ENCODE data around the gene HAGH. TPM values are rescaled to one million over a fixed set of nuclear protein-coding genes. Genes with fewer than 3 reads are reported as not detected.

The HAGH gene
- total and polyA plus RNA-seq, 12 donors = 115 to 179 (median 161) TPM

DNA sequence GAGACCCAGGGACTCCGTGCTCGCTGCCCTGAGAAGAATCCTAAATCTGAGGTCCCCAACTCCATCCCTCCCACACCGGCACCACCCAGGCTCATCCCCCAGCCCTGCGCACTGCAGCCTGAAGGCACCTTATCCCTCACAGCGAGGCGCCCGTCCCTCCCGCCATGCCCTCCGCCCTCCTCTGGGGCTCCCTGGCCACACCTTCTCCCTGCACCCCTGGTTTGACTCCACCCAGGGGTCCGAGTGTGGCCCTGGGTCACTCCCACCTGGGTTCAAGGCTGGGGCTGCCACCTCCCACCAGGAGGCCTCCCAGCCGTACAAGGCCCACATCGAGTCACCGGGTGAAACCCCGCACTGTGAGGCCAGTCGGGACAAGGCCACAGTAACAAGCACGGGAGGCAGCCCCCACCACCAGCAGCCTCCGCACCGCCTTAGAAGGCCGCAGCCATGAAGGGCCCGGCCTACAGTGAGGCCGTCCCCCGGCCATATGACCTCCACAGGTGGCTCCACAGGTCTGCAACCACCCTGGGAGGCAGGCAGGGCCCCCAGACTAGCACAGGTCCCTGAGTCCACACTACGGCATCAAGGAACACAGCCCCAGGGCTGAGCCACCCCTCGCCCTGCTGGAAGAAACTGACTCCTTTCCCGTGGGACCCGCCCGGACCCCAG, 8.3 kb downstream of the HAGH start:
- peak in 1 of 8 donors; percentile 5 for ATAC-seq
- TF ChIP-seq, protein P1, sequence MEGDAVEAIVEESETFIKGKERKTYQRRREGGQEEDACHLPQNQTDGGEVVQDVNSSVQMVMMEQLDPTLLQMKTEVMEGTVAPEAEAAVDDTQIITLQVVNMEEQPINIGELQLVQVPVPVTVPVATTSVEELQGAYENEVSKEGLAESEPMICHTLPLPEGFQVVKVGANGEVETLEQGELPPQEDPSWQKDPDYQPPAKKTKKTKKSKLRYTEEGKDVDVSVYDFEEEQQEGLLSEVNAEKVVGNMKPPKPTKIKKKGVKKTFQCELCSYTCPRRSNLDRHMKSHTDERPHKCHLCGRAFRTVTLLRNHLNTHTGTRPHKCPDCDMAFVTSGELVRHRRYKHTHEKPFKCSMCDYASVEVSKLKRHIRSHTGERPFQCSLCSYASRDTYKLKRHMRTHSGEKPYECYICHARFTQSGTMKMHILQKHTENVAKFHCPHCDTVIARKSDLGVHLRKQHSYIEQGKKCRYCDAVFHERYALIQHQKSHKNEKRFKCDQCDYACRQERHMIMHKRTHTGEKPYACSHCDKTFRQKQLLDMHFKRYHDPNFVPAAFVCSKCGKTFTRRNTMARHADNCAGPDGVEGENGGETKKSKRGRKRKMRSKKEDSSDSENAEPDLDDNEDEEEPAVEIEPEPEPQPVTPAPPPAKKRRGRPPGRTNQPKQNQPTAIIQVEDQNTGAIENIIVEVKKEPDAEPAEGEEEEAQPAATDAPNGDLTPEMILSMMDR (IDR thresholded peaks at IDR 0.05) = no peak
- WGBS, 2 donors = 95 to 96% methylated on average over 27 of the region's 27 CpGs
- Histone ChIP-seq H3K27ac (no peak overlapping the region), H3K4me3 (no peak overlapping the region), H3K36me3 (peaks cover 0 to 92% (median 33%) of the 10 kb centered on the region in 9 donors), H3K27me3 (no peaks in the 10 kb centered on the region), H3K4me1 (peaks cover 0 to 1% (median 0%) of the 10 kb centered on the region in 9 donors), H3K9me3 (no peaks in the 10 kb centered on the region)
- DNase-seq = no peak
- intact Hi-C loops (cut with DNase I) = no loop called here

DNA sequence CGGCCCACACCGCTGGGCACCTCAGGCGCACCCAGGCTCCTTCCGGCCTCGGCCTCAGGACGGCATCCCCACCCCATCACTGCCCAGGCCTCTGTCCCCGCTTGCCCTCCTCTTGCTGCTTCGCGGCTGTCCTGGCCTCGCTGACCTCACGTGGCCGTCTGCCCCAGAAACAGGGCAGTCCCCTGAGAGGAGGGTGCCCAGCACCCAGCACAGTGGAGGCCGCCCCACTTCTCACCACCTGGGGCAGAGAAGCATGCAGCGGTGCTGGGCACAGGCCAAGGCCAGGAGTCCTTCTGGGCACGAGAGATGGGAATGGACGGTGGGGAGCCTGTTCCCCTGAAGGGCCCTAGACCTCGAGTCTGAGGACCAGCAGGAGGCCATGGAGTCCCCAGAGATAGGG, 8.9 kb downstream of the HAGH start:
- peaks cover 0 to 95% (median 33%) of the 10 kb centered on the region in 9 donors for H3K36me3 ChIP-seq
- intact Hi-C loops (cut with DNase I) = no loop called here
- WGBS, 2 donors = 93% methylated on average over 17 of the region's 17 CpGs

DNA sequence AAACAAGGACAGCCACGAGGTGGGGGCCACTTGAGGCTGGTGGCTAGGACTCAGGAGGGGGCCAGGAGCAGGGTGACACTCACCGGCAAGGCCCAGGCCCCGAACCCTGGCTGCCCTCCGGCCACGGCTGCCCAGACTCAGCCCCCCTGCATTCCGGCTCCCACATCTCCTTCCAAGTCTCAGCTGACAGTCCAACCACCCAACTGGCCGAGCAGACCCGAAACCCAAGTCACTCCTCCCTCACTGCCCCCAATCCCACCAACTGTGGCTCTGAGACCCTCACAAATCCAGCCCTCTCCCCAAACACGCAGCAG, 9.4 kb downstream of the HAGH start:
- H3K27ac ChIP-seq = no peak overlapping the region
- no peaks in the 10 kb centered on the region for H3K27me3 ChIP-seq
- WGBS, 2 donors = 97 to 99% methylated on average over 9 of the region's 9 CpGs
- DNase-seq = no peak
- no peaks in the 10 kb centered on the region for H3K9me3 ChIP-seq
- TF ChIP-seq, protein P1 (IDR thresholded peaks at IDR 0.05) = no peak
- no peak for ATAC-seq
- intact Hi-C loops (cut with DNase I) = no loop called here
- H3K4me3 ChIP-seq = no peak overlapping the region
- H3K36me3 ChIP-seq = peaks cover 0 to 91% (median 33%) of the 10 kb centered on the region in 9 donors
- H3K4me1 ChIP-seq = no peaks in the 10 kb centered on the region

More for the DNA sequence above, 8.9 kb downstream of the HAGH start:
- no peaks in the 10 kb centered on the region for H3K27me3 ChIP-seq
- TF ChIP-seq, protein P1 (IDR thresholded peaks at IDR 0.05) = no peak
- H3K27ac ChIP-seq = no peak overlapping the region
- no peaks in the 10 kb centered on the region for H3K4me1 ChIP-seq
- no peak overlapping the region for H3K4me3 ChIP-seq
- ATAC-seq (peak in 1 of 8 donors; percentile 16), DNase-seq (no peak)
- no peaks in the 10 kb centered on the region for H3K9me3 ChIP-seq

DNA sequence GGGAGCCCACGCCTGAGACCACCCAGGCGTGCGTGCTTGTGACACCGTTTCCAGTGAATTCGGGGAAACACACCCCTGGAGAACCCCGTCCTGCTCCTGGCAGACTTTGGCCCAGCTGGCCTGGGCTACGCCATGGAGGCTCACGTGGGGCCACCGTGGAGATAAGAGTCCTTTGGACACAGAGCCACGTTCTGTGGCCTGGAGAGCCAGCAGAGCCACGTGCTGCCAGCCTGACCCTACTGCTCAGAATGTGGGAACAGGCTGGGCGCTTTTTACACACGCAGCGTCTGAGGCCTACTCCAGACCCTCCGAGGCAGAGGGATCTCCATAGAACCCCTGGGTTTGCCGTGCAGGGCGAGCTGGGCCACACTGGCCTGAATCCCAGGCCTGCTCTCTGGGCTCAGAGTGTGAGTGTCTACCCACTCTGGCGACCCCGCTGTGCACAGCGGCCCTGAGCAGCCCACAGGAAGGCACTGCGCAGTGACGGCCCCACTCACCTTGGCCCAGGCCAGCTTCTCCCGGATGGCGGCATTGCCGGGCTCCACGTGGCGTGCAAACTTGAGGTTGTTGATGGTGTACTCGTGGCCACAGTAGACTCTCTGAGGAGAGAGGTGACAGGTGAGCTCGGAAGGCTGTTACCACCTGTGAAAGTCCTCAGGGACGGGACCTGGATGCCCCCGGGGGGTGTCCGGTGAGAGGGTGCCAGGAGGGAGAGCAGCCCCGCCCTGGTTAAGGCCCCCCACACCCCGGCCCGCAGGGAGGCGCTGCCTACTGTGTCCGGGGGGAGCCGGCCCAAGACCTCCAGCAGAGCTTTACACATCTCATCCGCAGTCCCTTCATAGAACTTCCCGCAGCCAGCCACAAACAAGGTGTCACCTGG, 10.0 kb downstream of the HAGH start:
- H3K36me3 ChIP-seq = peaks cover 0 to 85% (median 33%) of the 10 kb centered on the region in 9 donors
- DNase-seq (no peak), ATAC-seq (no peak)
- H3K27me3 ChIP-seq = no peaks in the 10 kb centered on the region
- H3K4me3 ChIP-seq = no peak overlapping the region
- intact Hi-C loops (cut with DNase I) = no loop called here
- no peaks in the 10 kb centered on the region for H3K9me3 ChIP-seq
- no peaks in the 10 kb centered on the region for H3K4me1 ChIP-seq
- TF ChIP-seq, protein P1 (IDR thresholded peaks at IDR 0.05) = no peak
- 94 to 95% methylated on average over 40 of the region's 40 CpGs for WGBS, 2 donors
- no peak overlapping the region for H3K27ac ChIP-seq
